ENCODE measurements around the gene LRRC8D.

The LRRC8D gene

GRCh38 chr1:89815611-89816010 is 5.2 kb upstream of the LRRC8D start:
- no peak overlapping the region for H3K9ac ChIP-seq (ENCODE audit: low read depth, low read length)
- no peaks in the 10 kb centered on the region for H3K36me3 ChIP-seq (ENCODE audit: insufficient read depth, low read length)
- no peaks in the 10 kb centered on the region for H3K9me3 ChIP-seq (ENCODE audit: control insufficient read depth, insufficient read depth, low read length)
- 0 out of 2 replicates have a peak, but pooled peaks cover 4% of the 10 kb centered on the region for H3K4me1 ChIP-seq (ENCODE audit: insufficient read depth, low read length)

DNA sequence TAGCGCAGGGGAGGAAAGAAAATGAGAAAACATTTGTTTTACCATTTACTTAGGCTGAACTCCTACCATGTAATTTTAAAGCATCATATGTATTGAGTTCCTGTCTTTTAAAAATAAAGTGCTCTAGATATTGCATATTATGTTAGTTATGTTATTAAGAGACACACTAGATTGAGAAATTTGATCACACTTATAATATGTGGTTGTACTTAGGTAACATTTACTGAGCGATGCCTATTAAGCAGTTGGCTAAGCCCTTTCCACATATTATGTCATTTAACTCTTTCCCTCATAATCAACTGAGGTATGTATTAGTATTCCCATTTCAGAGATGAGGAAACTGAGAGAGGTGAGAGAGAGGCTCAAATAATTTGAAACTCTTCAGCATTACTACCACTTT is 4.5 kb upstream of the LRRC8D start:
- H3K4me1 ChIP-seq (ENCODE audit: insufficient read depth, low read length) = 0 out of 2 replicates have a peak, but pooled peaks cover 4% of the 10 kb centered on the region
- no peak overlapping the region for H3K9ac ChIP-seq (ENCODE audit: low read depth, low read length)
- no peaks in the 10 kb centered on the region for H3K9me3 ChIP-seq (ENCODE audit: control insufficient read depth, insufficient read depth, low read length)
- no peaks in the 10 kb centered on the region for H3K36me3 ChIP-seq (ENCODE audit: insufficient read depth, low read length)

DNA sequence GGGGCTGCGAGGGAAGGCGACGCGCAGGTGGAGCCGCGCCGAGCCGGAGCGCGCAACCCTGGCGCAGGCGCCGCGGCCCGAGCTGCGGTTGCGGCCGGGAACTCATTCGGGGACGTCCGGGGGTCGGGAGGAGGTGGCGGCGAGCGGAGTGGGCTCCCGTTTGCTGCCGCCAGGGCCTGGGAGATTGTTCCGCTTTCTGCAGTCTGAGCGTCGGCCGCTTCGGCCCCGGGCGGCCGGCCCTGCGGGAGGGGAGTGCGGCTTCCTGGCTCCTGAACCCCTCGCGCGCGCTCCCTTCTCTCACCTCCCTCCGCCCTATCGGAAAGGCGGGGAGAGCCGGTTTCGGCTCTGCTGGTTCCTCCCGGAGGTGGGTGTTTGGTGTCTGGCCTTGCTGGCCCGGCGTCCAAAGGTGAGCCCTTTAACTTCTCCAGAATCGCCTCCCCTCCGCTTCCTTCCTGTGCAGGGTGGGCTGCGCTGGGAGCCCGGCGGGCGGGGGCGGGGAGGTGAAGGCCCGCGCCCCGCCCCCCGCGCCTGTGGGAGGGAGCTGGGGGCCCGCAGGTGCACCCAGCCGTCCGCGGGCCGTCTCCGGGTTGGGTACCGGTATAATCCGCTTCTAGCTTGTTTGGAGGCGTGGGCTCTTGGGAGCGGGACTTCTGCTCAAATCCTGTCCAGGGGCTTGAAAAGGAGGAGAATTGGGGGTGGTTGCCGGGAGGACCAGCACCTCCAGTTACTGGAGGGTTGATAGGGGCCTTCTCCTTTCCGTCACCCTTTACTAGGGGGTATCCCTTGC is 683 bp downstream of the LRRC8D start:
- Histone ChIP-seq H3K9me3 (ENCODE audit: control insufficient read depth, insufficient read depth, low read length) (no peaks in the 10 kb centered on the region), H3K9ac (ENCODE audit: low read depth, low read length) (peak overlapping the region; percentile 94), H3K4me1 (ENCODE audit: insufficient read depth, low read length) (peaks cover 13% of the 10 kb centered on the region; the same call in 1 of the 2 replicates), H3K36me3 (ENCODE audit: insufficient read depth, low read length) (no peaks in the 10 kb centered on the region)

DNA sequence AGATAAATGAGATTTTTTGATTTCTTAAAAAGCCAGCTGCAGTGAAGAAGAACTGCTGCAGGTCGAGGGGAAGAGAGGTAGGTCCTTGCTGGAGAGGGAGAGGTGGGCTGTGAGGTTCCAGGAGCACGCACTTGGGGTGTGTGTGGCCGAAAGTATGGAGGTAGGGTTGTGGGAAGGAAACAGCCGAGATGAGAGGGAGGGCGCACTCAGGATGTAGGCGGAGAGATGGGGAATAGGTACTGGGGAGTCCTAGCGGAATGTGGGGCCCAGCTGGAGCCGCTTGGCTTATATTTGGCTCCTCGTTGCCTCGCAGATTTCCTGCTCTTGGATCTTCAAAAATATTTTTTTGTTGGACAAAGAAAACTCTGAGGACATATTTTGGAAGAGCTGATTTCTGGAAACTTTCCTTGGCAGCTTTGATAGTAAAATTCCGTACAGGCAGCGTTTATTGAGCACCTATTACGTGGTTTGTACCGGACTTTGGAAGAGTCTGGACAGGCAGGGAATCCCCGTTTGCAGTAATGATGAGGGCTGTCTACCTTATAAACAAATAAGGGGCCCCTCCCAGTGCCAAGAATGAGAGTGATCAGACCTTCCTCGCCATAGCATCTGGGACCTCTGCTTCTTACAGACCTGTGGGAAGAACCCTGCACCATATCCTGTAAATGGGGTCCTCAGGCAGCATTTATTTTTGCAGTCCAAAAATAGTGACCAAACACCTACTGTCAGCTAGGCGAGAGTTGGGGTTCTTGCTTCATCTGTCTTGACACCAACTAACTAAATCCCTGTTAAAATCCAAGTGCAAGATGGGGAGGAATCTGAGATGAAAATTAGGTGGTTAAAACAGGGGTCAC is 1.5 kb downstream of the LRRC8D start:
- Histone ChIP-seq H3K9me3 (ENCODE audit: control insufficient read depth, insufficient read depth, low read length) (no peaks in the 10 kb centered on the region), H3K4me1 (ENCODE audit: insufficient read depth, low read length) (peaks cover 13% of the 10 kb centered on the region; the same call in 1 of the 2 replicates), H3K9ac (ENCODE audit: low read depth, low read length) (peak overlapping the region; percentile 94), H3K36me3 (ENCODE audit: insufficient read depth, low read length) (no peaks in the 10 kb centered on the region)

- peak overlapping the region; percentile 94 for H3K9ac ChIP-seq (ENCODE audit: low read depth, low read length)
- H3K9me3 ChIP-seq (ENCODE audit: control insufficient read depth, insufficient read depth, low read length) = no peaks in the 10 kb centered on the region
- peaks cover 13% of the 10 kb centered on the region; the same call in 1 of the 2 replicates for H3K4me1 ChIP-seq (ENCODE audit: insufficient read depth, low read length)
- no peaks in the 10 kb centered on the region for H3K36me3 ChIP-seq (ENCODE audit: insufficient read depth, low read length)
These were observed 2.3 kb downstream of the LRRC8D start for GRCh38 chr1:89822999-89823628.

DNA sequence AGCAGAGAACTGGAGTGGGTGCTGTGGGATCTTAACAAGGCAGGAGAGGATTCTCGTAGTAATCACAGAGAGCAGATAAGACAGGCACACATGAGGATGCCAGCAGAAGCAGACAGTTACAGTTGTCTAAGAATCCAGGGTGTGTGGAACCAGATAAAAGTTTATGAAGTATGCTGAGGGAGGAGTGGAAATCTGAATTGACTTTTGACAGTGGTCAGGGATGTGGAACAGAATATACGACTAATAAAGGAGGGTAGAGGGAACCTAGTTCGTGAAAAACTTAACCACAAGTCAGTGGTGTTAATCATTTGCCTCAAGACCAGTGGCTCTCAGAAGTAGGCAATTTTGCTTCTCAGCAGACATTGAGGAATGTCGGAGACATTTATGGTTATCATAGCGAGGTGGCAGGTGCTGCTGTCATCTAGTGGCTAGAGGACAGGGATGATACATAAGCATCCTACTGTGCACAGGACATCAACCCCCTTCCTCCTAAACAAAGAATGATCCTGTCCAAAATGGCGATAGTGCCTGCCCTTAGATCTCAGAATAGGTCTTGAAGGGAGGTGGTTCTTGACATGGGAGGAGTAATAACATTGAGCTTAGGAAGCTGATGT is 3.0 kb downstream of the LRRC8D start:
- peaks cover 13% of the 10 kb centered on the region; the same call in 1 of the 2 replicates for H3K4me1 ChIP-seq (ENCODE audit: insufficient read depth, low read length)
- H3K36me3 ChIP-seq (ENCODE audit: insufficient read depth, low read length) = no peaks in the 10 kb centered on the region
- no peaks in the 10 kb centered on the region for H3K9me3 ChIP-seq (ENCODE audit: control insufficient read depth, insufficient read depth, low read length)
- no peak overlapping the region for H3K9ac ChIP-seq (ENCODE audit: low read depth, low read length)

DNA sequence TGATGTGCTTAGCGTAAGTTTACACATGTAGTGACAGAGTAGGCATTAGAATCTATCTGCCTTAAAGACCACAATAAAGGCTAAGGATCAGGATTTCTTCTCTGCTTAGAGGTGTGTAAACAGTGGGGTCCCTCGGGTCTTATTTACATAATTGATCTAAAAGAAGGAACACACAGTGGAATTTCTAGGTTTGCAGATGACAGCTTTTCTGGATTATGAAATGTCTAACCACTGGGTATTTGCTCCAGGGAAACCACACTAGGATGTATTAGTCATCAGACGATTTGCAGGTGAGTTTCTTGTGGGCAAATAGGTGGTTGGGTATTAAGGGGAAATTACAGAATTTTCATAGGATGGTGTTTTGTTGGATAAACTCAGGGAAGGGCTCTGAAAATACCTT is 5.8 kb downstream of the LRRC8D start:
- Histone ChIP-seq H3K9ac (ENCODE audit: low read depth, low read length) (no peak overlapping the region), H3K9me3 (ENCODE audit: control insufficient read depth, insufficient read depth, low read length) (no peaks in the 10 kb centered on the region), H3K4me1 (ENCODE audit: insufficient read depth, low read length) (peaks cover 15% of the 10 kb centered on the region)

DNA sequence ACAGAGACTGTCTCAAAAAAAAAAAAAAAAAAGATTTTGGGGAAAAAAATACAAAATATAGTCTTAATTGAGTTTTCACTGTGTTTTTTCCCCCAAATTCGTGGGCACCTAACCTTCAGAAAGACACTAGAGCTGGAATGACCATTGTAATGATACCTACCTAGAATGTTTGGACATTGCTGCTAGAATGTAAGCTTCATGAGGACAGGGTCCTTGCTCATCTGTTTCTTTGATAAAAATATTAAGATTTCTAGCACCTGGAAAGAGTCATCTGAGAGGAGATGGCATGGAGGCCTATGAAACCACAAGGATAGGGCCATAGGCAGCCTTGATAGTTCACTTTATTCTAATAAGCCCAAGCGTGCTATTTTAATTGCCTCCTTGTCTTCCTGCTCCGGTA is 6.5 kb downstream of the LRRC8D start:
- Histone ChIP-seq H3K4me1 (ENCODE audit: insufficient read depth, low read length) (peaks cover 22% of the 10 kb centered on the region), H3K36me3 (ENCODE audit: insufficient read depth, low read length) (no peaks in the 10 kb centered on the region), H3K9me3 (ENCODE audit: control insufficient read depth, insufficient read depth, low read length) (no peaks in the 10 kb centered on the region), H3K9ac (ENCODE audit: low read depth, low read length) (no peak overlapping the region)

More for the DNA sequence above, 5.8 kb downstream of the LRRC8D start:
- no peaks in the 10 kb centered on the region for H3K36me3 ChIP-seq (ENCODE audit: insufficient read depth, low read length)

- Histone ChIP-seq H3K4me1 (ENCODE audit: insufficient read depth, low read length) (peaks cover 25% of the 10 kb centered on the region), H3K9ac (ENCODE audit: low read depth, low read length) (no peak overlapping the region)
These were observed 7.1 kb downstream of the LRRC8D start for GRCh38 chr1:89827902-89828301.

GRCh38 chr1:89829186-89829585 is 8.4 kb downstream of the LRRC8D start:
- H3K4me1 ChIP-seq (ENCODE audit: insufficient read depth, low read length) = peaks cover 28% of the 10 kb centered on the region
- H3K36me3 ChIP-seq (ENCODE audit: insufficient read depth, low read length) = no peaks in the 10 kb centered on the region
- no peaks in the 10 kb centered on the region for H3K9me3 ChIP-seq (ENCODE audit: control insufficient read depth, insufficient read depth, low read length)
- H3K9ac ChIP-seq (ENCODE audit: low read depth, low read length) = no peak overlapping the region

More at GRCh38 chr1:89827902-89828301, 7.1 kb downstream of the LRRC8D start:
- no peaks in the 10 kb centered on the region for H3K36me3 ChIP-seq (ENCODE audit: insufficient read depth, low read length)
- no peaks in the 10 kb centered on the region for H3K9me3 ChIP-seq (ENCODE audit: control insufficient read depth, insufficient read depth, low read length)

- no peak overlapping the region for H3K9ac ChIP-seq (ENCODE audit: low read depth, low read length)
- H3K4me1 ChIP-seq (ENCODE audit: insufficient read depth, low read length) = peaks cover 33% of the 10 kb centered on the region
- H3K36me3 ChIP-seq (ENCODE audit: insufficient read depth, low read length) = no peaks in the 10 kb centered on the region
- no peaks in the 10 kb centered on the region for H3K9me3 ChIP-seq (ENCODE audit: control insufficient read depth, insufficient read depth, low read length)
These were observed 10.8 kb downstream of the LRRC8D start for GRCh38 chr1:89831462-89832120.

DNA sequence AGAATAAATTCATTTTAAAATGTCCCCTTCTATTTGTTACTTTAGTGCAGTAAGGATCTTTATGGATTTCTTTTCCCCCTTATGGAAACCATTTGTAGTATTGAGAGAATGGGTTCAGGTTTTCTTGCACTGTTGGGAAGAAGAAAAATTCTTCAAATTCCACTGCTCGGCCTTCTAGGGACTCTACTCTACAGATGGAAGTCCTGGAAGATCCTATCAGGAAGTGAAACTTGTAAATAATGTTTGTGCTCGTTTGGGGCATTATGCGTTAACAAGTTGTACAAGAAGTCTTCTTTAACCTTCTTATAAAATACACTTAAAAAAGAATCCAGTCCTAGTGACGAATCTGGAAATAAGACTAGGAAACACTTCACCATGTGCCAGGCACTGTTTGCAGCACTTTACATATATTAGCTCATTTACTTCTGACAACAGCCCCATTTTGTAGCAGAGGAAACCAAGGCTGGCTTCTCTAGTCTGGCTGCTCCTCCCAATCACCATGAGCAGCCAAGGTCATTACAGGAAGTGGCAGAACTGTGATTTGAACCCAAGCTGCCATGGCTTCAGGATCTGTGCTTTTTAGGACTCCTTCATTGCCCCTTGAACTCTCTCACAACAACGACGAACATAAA is 11.8 kb downstream of the LRRC8D start:
- Histone ChIP-seq H3K4me1 (ENCODE audit: insufficient read depth, low read length) (peaks cover 42% of the 10 kb centered on the region), H3K9ac (ENCODE audit: low read depth, low read length) (no peak overlapping the region), H3K9me3 (ENCODE audit: control insufficient read depth, insufficient read depth, low read length) (no peaks in the 10 kb centered on the region), H3K36me3 (ENCODE audit: insufficient read depth, low read length) (no peaks in the 10 kb centered on the region)
